GM19438 (cell line): ENCODE measurements around the gene CENPI.
"Not testable (repeated sequence)": the region's sequence is repeated elsewhere in the genome, so short reads cannot be mapped to it uniquely, and the experiment has no call there.

ENCODE experiments used
- ATAC-seq: cut with Tn5 transposase; IDR thresholded peaks from one replicate; pipeline ENCODE4 v1.9.1; 2021; ENCODE audit warnings: low read depth; ENCODE audit not compliant: unreplicated experiment

Gene CENPI, protein sequence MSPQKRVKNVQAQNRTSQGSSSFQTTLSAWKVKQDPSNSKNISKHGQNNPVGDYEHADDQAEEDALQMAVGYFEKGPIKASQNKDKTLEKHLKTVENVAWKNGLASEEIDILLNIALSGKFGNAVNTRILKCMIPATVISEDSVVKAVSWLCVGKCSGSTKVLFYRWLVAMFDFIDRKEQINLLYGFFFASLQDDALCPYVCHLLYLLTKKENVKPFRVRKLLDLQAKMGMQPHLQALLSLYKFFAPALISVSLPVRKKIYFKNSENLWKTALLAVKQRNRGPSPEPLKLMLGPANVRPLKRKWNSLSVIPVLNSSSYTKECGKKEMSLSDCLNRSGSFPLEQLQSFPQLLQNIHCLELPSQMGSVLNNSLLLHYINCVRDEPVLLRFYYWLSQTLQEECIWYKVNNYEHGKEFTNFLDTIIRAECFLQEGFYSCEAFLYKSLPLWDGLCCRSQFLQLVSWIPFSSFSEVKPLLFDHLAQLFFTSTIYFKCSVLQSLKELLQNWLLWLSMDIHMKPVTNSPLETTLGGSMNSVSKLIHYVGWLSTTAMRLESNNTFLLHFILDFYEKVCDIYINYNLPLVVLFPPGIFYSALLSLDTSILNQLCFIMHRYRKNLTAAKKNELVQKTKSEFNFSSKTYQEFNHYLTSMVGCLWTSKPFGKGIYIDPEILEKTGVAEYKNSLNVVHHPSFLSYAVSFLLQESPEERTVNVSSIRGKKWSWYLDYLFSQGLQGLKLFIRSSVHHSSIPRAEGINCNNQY

DNA sequence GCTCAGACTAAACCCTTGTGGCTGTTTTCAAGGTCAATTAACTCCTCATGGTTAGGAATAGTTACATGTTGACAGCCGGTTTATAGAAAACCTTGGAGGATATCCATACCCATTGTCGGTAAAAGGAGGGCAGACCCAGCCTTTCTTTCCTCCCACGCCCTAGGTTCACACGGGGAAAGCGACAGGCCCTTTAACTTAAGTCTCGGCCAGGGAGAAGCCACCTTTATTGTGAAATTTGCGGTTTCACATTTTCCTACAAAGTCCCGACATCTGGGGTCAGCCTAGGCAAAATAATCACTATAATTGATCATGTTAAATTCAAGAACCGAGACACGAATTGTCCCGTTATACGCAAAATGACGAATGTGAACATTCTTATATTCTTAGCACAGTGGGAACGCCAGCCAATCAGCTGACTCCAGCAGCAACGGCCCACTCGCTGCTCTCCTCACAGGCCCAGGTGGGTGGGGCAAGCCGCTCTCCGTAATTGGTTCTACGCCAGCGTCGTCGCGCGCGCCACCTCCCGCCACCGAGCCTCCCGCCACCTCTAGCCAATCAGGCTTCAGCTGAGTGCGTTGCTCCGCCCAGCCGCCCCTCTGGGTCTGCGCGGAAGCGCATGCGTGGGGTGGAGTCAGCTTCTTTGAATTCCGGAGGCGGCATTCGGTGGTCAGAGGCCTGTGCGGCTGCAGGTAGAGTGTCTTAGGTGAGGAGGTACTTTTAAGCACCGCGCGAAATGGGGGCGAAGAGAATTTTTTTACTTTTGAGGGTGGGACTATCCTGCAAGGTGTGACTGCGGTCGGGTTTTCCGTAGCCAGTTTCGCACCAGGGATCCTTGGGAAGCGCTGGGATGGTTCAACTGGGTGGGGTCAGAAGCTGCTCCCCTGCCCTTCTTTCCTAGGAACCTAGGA lies at the start of gene CENPI:
Gene CENPI (plus strand): TSS at position 659 of the 908 bp plus-strand sequence. CDS start 2,867 bp downstream, outside the sequence.
- ATAC-seq, result peak; percentile 99

DNA sequence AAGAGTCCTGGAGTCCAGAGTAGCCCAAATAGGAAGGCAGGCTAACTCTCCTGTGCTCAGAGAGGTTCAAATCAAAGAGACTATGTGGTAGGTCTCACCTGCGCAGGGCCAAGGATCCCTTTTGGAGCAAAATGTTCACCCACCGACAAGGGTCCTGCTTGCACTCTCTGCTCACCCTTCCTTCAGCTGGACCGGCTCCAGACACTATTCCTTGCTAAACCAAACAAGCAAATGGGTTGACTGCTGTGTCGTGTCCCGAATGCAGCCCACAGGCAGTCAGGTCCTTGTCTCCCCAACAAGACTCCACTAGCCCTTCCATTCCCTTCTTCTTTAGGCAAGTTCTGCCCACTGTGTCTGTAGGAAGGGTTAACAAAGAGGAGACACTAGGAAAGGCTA lies 46.9 kb upstream of the CENPI start:
- ATAC-seq, result peak; percentile 10

DNA sequence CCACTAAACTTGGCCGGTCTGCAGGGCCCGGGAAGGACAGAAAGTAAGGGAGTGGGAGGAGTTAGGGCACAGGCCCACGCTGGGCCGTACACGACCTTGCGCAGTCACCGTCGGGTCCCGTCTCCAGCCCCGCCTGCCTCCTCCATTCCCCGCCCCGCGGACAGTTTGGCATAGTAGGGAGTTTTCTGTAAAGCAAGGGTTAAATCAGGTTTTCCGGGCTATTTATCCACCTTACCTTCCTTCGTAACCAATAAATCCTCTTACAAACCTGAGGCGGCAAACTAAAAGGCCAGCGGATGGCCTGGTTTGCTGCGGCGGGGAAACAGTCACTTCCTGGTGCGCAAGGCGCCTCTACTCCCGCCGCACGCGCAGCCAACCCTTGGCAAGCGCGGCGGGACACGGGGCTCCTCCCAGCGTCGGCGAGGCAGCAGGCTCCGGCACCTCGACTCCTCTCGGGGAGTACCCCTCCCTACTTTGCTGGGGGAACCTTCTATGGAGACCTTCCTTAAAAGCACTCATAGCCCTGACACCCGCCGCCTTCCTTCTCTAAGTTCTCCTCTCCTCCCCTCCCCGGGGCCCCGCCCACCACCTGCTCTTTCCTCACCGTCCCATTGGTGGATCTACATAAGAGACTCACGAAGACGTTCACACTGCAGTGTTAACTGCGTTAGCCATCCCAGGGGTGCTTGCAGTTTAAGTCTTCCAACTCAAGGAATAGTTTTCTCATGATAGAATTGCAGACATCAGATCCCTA lies 46.3 kb upstream of the CENPI start, which contains the start of gene TRMT2B:
Gene TRMT2B (minus strand): TSS at position 563 of the 754 bp plus-strand sequence. CDS start 9,822 bp downstream, outside the sequence.
- peak; percentile 92 for ATAC-seq

DNA sequence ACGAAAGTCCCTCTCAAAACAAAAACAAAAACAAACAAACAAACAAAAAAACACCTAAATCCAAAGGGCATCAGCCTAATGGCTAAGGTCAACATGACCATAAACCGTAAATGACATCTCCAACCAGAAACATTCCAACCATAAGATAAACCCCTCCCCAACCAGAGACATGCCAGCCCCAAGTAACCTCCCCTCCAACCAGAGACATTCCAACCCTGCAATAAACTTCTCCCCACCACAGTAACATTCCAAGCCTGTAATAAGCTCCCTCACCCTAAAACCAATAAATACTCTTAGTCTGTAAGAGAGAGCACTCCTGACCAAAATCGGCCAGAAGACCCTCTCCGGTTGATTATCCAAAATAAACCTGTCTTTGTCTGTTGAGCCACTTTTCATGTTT lies 41.5 kb upstream of the CENPI start:
- not testable (repeated sequence) for ATAC-seq

DNA sequence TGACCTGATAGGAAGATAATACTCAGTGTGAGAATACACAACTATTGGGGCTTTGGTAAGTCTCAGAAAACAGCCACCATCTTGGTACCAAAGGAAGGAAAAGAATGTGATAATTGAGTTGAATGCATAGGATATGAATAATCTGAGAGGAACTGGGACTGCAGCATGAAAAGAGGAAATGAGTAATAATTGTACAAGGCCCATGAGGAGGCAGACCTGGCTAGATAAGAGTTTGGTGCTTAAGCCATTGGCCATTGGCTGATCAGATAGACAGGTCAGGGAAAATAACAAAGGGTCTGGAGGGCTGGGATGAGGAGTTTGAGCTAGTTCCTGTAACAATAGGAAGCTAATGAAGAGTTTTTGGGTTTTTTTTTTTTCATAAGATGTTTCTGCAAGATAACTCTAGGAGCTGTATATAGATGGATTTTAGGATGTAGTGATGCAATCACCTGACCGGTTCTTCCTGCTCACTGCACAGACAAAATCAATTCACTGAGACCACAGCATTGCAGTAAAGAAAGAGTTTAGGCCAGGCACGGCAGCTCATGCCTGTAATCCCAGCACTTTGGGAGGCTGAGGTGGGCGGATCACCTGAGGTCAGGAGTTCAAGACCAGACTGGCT lies 40.8 kb upstream of the CENPI start:
- peak; percentile 91 for ATAC-seq

DNA sequence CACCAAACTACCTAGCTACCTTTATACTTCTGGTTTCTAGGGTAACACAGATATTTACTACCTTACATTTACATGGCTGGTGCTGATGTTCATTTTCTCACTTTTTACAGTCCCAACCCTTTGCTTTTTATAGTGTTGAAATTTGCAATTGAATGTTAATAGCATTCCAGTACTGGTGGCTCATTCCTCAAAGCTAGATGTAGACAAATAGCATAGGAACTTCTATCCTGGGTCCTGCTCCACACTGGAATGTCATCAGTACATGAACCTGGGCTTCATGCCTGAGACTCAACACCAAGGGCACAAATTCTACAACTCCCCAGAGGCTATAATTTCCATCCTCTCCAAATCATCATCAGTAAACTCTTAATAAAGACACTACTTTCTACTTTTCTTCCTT lies 35.8 kb upstream of the CENPI start:
- no peak for ATAC-seq

DNA sequence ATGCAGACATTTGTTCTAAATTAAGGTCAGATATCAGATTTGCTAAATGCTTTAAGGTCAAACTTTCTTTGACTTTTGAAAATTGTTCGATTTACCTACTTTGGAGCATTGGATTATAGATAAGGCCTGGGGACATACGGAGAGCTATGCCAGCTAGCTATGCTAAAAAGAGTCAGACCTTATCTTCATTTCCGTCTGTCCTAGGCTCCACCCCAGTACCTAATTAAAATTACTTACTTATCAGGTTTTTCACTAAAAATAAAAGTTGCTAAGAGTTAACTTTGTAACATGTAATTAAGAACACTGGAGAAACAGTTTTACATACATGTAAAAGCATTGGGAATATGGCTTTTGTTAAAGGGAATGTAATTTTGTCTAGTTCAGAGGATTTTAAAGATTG lies 26.4 kb upstream of the CENPI start:
- ATAC-seq, result no peak

DNA sequence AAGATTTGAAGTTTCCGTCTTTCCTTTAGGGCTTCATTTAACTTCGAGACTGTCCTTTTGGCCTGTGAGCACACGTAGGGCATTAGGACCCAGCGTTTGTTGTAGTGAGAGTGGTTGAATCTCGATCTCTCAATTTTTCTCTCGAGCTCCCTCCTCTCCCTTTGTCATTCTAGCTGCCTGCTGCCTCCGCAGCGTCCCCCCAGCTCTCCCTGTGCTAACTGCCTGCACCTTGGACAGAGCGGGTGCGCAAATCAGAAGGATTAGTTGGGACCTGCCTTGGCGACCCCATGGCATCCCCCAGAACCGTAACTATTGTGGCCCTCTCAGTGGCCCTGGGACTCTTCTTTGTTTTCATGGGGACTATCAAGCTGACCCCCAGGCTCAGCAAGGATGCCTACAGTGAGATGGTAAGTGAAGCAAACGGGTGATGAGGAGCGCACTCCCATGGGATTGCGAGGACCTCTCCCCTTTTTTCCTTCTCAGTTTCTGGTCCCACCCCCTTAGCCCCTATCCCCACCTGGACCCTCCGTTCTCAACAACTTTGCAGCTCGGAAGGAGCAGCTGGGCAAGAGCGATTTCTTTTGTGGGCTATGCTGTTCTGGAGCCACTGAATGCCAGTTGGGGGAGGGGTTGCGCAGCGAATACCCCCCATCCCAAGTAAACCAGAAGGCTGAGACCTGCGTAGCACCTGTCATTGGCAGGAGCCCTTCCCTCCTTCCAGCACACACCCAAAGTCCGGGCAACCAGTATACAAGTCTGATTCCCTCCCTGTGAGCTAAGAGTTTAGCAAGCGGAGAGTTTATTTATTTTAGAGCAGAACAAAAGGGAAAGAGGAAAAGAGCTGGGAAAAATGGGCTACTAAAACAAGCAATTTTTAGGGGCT lies 19.0 kb upstream of the CENPI start, which contains the start of gene TMEM35A:
Gene TMEM35A (plus strand): TSS at position 164 of the 883 bp plus-strand sequence. CDS start 124 bp downstream, at position 288.
- no peak for ATAC-seq

DNA sequence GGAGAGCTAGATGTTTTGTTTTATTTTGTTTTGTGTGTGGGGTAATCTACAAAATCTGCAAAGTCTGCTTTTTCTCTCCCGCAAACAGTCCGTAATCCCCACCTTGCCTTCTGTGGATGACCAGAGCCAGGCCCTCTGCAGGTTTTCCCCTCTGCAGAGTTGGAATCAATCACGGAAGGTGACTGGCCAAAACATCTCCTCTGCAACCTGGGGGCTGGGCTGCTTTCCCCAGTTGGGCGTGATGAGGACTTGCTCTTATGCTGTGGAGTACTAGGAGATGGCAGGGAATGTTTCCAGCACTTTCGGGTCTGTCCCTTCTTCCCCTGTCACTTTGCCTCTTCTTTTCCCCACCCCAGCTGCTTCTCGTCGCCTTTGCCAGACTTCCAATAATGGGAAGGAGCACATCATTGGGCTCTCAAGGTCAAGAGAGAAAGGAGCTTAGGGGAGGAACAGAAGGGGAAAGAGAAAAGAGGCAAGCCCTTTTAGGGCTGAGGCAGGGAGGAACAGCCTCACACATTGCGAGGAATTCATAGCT lies 18.2 kb upstream of the CENPI start:
- ATAC-seq, result no peak

DNA sequence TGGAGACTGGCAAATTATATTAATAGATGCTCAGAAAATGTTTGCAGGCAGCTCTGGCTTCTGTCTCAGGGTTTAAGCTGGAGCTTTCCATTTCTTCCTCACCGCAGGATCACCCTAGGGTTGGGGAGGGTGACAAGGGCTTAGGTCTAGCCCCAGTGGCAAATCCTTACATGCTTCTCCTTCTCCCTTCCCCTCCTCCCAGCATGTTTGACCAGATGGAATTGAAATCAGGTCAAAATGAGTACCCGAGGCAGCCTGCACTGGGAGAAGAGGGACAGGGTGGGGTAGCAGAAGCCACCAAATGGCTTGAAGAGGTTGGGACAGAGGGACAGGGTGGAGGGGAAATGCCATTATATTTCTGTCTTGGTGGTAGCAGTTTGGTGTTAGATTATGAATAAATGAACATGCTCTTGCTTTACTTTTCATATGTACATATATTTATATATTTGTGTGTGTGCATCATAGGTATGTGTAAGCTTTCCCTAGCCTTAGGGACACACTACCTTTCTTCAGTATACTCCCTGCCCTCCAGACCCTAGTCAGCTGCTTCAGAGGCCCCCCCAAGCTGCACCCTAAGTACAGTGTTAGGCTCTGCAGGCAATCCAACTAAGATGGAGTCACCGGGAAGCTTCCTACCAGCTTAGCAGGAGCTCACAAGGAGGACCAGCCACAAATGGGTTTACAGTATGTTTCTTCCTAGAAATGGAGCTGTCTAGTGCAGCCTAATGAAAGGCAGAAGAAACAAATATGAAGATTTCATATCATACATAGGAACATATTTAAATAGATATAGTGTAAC lies 17.5 kb upstream of the CENPI start:
- ATAC-seq, result no peak

DNA sequence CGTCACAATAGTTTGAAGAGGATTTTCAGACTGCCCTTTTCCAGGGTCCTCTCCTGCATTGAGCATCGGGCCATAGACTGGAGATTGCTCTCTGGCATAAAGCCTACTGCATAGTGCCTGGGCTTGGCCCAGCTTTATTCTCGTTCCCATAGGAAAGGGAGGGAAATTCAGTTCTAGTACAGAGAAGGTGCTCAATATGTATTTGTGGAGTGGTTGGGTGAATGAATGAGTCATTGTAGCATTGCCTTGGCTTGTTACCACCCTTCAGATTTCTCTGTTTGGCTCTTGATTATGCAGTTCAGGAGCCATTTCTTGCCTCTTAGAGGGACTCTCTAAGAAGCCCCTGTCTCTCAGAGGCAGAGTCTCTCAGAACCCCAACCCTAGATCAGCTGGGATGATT lies 16.8 kb upstream of the CENPI start:
- ATAC-seq, result no peak

DNA sequence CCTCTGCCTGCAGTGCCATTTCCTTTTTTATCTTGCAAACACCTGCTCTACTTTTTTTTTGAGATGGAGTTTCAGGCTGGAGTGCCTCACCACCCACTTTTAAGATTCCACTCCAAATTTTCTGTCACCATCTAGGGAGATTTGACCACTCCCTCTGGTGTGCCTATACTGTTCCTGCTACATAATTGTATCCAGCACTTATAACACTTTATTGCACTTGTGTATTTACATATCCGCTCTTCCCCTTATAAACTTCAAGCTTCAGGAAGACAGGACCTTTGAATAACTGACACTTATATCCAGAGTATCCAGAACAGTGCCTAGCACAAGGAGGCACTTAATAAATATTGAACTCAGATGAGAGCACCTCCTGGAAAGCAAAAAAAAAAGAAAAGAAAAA lies 6.2 kb upstream of the CENPI start:
- ATAC-seq, result no peak

DNA sequence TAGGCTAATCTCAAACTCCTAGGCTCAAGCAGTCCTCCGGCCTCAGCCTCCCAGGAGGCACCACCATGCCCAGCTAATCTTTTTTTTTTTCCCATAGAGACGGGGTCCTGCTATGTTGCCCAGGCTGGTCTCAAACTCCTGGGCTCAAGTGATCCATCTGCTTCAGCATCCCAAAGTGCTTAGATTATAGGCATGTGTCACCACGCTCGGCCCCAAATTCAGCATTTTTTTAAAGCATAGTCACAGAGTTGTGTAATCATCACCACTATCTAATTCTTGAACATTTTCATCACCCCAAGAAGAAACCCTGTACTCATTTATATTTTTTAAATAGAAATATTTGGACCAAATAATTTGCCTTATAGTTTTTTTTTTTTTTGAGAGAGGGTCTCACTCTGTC lies 10.3 kb downstream of the CENPI start:
- ATAC-seq, result no peak

DNA sequence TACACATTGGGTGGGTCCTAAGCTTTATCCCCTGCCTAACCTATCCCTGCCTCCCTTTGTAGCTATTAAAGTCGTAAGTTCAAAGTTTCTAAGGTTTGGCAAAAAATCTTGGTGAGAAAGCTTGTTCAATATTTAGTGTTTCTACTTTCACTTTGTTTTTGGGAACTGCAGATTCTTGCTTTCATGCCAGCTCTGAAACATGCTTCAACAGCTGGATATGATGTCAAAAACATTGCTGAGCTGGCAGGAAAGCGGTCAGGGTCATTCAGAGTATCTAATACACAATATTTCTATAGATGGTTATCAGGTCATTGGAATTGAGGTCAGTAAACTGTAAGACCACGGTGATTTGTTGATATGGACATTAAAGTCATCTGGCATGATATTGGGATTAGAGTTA lies 19.7 kb downstream of the CENPI start:
- no peak for ATAC-seq

DNA sequence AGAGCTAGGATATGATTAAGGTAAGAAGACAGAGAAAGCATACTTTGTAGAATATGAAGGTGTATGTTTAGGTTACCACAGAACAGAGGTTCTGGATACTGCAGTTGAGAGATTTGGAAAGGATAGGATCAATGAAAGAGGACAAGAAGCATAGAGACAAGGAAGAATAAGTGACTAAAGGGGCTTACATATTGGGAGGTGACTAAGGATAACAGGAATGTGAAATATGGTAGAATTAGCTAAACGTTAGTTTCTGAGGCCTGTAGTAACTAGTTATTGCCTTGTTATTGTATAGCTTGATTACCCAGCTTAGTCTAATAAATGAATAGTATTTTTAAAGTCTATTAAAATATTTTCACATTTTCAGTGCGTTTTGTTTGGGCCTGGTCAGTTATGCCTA lies 38.2 kb downstream of the CENPI start:
- no peak for ATAC-seq
